HG03039 (cell line): ENCODE measurements around the gene ABHD6.
"Not testable (repeated sequence)": the region's sequence is repeated elsewhere in the genome, so short reads cannot be mapped to it uniquely, and the experiment has no call there.

ENCODE experiments used
- ATAC-seq: cut with Tn5 transposase; IDR thresholded peaks from one replicate; pipeline ENCODE4 v1.9.1; 2021; ENCODE audit warnings: mild to moderate bottlenecking, moderate library complexity; ENCODE audit not compliant: unreplicated experiment

ABHD6 gene

DNA sequence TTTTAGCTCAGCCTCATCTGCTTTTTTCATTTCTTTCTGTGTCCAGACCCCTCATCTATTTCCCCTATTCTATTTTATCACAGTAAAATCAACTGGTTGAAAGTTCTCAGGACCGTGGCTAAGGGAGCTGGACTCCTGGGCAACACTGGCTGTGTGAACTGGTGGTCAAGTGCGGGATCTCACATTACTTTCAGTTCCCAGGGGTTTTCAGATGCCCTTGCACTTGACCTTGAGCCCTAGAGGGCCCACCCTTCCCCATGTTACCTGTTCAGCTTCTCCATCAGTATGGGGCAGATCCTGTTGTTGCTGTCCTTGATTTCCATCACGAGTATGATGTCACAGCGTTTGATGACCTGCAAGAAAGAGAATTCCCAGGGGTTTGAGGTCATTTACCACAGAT lies 29.6 kb upstream of the ABHD6 start:
- ATAC-seq, result no peak

GRCh38 chr3:58209933-58210332 lies 27.7 kb upstream of the ABHD6 start:
- ATAC-seq, result no peak

- ATAC-seq, result no peak
Measured at GRCh38 chr3:58210761-58211460, 26.7 kb upstream of the ABHD6 start, which contains the start of gene DNASE1L3. TSS of gene DNASE1L3 (minus strand) at chr3:58210972. CDS start at chr3:58210906, 66 bp downstream.

GRCh38 chr3:58214484-58215316 lies 22.9 kb upstream of the ABHD6 start:
- ATAC-seq, result peak; percentile 81

- ATAC-seq, result no peak
Measured at GRCh38 chr3:58215317-58216025, 22.1 kb upstream of the ABHD6 start.

DNA sequence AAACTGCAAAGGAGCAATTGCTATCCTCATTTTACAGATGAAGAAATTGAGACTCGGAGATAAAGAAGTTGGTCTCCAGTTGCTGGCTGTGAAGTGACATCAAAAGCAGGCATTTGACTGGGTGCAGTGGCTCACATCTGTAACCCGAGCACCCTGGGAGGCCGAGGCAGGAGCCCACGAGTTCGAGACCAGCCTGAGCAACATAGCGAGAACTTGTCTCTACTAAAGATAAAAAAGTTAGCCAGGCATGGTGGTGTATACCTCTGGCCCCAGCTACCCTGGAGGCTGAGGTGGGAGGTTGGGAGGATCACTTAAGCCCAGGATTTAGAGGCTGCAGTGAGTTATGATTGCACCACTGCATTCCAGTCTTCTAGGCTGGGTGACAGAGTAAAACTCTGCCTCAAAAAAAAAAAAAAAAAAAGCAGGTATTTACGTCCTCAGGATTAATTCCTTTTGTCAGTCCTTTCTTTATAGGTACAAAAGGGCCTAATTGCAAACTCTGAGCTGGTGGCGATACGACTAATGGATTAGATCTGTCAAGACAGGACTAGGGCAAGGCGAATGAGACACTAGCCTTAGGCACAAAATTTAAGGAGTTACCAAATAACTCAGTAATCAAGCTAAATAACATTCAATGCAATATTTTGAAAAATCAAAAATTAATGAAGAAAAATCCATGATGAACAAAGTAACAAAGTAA lies 20.9 kb upstream of the ABHD6 start:
- ATAC-seq, result no peak

DNA sequence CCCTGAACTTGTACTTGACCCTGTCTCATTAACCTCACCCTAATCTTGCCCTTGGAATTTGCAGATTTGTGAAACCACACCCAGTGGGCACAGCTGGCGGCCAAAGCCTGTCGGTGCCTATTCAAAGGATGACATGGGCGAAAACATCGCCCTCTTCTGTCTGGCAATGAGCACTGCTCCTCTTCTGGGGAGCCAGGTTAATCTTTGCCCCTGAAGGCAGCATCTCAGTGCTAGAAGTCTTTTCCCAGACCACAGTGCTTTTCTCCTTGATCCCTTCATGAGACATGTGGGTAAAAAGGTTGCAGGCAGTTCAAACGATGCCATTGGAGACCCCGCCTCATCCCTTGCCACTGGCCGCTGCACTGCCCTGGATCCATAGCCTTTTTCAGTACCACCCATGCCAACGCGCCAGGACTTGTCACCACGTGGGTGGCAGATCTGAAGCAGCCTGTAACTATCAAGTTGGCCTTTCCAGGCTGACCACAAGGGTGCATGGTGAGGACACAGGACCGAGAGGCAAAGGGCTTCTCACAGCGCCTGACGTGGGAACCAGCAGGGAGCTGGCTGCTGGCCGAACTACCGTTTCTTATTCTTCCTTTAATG lies 20.3 kb upstream of the ABHD6 start:
- no peak for ATAC-seq

DNA sequence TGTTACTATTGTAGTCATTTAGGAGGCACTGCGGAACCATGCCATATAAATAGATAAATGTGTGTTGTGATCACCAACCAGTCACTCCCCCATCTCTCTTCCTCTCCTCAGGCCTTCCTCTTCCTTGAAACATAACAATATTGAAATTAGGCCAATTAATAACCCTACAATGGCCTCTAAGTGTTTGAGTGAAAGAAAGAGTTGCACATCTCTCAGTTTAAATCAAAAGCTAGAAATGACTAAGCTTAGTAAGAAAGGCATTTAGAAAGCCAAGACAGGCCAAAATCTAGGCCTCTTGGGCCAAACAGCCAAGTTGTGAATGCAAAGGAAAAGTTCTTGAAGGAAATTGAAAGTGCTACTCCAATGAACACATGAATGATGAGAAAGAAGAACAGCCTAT lies 18.7 kb upstream of the ABHD6 start:
- ATAC-seq, result no peak

DNA sequence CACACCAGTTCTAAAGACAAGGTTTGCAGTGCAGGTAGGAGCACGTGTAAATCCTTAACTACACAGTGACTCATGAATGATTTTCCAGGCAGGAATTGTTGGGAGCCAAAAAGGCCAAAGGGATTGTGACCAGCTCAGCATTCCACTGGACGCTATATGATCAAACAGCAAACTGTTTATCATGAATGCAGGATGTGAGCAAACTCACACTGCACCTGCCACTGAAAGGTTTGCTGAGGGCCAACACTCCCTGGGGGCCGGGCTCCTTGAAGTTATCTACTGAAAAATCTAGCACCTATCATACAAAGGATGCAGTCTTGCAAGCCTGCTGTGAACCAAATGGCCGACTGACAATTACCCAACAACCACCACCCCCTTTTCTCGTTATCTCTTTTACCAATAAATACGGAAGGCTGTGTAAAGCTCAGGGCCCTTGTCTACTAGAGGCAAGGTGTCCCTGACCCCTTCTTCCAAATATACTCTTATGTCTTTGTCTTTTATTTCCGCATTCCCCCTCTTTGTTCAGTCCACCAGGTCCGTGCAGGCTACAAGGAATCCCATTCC lies 15.3 kb upstream of the ABHD6 start:
- ATAC-seq, result no peak

DNA sequence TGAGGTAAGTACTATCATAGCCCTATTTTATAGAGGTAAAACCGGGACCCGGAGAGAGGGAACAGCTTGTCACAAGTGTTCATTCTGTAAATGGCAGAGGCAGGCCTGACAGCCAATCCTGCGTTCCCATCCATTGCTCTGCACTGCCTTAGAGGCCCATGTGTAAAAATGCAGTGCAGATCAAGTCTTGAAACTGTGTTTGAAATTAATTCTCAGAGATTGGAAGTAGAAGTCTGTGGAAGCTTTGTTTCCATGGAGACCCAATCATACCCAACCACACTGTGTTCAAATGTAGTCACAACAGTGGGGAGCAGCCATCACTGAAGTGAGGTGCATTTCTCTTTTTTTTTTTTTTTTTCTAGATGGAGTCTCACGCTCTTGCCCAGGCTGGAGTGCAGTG lies 13.7 kb upstream of the ABHD6 start:
- no peak for ATAC-seq

GRCh38 chr3:58227933-58228332 lies 9.7 kb upstream of the ABHD6 start:
- not testable (repeated sequence) for ATAC-seq

- ATAC-seq, result no peak
Measured at GRCh38 chr3:58230876-58231552, 6.6 kb upstream of the ABHD6 start.

- no peak for ATAC-seq
Measured at GRCh38 chr3:58231666-58232065, 5.9 kb upstream of the ABHD6 start.

GRCh38 chr3:58234516-58234931 lies 3.1 kb upstream of the ABHD6 start:
- no peak for ATAC-seq

DNA sequence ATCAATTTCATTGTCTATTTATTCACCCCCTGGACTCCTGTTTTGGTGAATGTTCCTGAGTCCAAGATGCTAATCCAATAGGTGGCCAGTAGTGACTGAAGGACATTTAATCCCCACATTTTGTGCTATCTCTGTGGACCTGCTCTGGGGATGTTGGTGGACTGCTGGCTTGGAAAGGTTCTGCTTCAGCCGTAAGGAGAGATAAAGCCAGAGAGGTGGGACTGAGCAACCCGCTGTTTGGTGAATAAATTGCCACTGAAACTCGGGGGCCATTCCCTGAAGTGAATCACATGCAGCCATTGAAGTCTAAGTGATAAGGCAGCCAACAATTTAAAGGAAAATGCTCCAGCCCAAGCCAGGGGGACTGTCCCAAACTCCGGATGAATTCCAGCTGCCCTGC lies 1.6 kb upstream of the ABHD6 start:
- ATAC-seq, result no peak

- ATAC-seq, result no peak
Measured at GRCh38 chr3:58236527-58237237, 910 bp upstream of the ABHD6 start.

GRCh38 chr3:58237941-58238681 lies 519 bp downstream of the ABHD6 start:
- ATAC-seq, result no peak

- no peak for ATAC-seq
Measured at GRCh38 chr3:58238830-58239229, 1.2 kb downstream of the ABHD6 start.
